Endothelial cell of umbilical vein (primary cell): ENCODE data around the gene APBB2.

ENCODE experiments used
- GATA2 ChIP-seq: IDR thresholded peaks from 2 replicates; pipeline ENCODE4 v1.7.0; 2011; ENCODE audit warnings: low read depth, mild to moderate bottlenecking, moderate library complexity, mixed read lengths, low read length; ENCODE audit not compliant: insufficient read length, insufficient read depth
- JUN ChIP-seq: IDR thresholded peaks from 2 replicates; pipeline ENCODE4 v1.6.1; 2011; ENCODE audit warnings: borderline replicate concordance, low read depth; ENCODE audit not compliant: insufficient read length, insufficient read depth
- MYC ChIP-seq: IDR thresholded peaks from one replicate; pipeline ENCODE4 v1.6.1; 2011; ENCODE audit warnings: mild to moderate bottlenecking, low read depth, low read length
- POLR2A ChIP-seq: IDR thresholded peaks from 2 replicates; pipeline ENCODE4 v1.6.1; 2012; ENCODE audit warnings: low read depth, mild to moderate bottlenecking, control low read depth, low read length
- POLR2AphosphoS5 ChIP-seq: IDR thresholded peaks from 2 replicates; pipeline ENCODE4 v1.6.1; 2012; ENCODE audit warnings: low read depth, mild to moderate bottlenecking, control low read depth, low read length, moderate library complexity; ENCODE audit not compliant: insufficient read depth
- TF ChIP-seq, protein P1 (sequence below), 2 donors: IDR thresholded peaks; 1 replicate in 1 of 2; 2 replicates in 1 of 2; pipeline ENCODE4 v1.5.1; 2011; ENCODE audit warnings: low read length in 2 of 2, mild to moderate bottlenecking in 2 of 2, moderate library complexity in 2 of 2, control low read depth in 1 of 2, inconsistent platforms in 1 of 2, low read depth in 1 of 2; ENCODE audit not compliant: insufficient read depth in 1 of 2; ENCODE audit errors: extremely low read depth in 1 of 2

DNA sequence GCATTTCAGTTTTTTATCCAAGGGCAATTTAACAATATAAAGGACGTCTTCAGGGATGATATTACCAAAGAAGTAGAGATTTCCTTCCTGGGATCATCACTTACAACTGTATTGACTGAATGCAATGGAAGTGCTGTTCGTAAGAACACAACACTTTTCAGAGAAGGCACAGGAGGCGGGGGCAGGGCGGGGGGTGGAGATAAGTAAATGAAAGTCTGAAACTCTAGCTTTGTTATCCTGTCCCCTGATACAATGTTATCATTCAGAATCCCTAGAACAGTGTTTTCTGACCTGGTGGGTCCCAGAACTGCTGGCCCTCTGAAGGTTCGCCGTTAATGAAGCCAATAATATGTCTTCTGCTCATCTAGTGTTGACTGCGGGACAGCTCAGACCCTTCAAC is 340.0 kb downstream of the APBB2 start:
- no peak for TF ChIP-seq JUN
- no peak for TF ChIP-seq POLR2A
- TF ChIP-seq, protein P1, sequence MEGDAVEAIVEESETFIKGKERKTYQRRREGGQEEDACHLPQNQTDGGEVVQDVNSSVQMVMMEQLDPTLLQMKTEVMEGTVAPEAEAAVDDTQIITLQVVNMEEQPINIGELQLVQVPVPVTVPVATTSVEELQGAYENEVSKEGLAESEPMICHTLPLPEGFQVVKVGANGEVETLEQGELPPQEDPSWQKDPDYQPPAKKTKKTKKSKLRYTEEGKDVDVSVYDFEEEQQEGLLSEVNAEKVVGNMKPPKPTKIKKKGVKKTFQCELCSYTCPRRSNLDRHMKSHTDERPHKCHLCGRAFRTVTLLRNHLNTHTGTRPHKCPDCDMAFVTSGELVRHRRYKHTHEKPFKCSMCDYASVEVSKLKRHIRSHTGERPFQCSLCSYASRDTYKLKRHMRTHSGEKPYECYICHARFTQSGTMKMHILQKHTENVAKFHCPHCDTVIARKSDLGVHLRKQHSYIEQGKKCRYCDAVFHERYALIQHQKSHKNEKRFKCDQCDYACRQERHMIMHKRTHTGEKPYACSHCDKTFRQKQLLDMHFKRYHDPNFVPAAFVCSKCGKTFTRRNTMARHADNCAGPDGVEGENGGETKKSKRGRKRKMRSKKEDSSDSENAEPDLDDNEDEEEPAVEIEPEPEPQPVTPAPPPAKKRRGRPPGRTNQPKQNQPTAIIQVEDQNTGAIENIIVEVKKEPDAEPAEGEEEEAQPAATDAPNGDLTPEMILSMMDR (IDR thresholded peaks at IDR 0.05; ENCODE audit: extremely low read depth in 1 of 2, insufficient read depth in 1 of 2, low read depth in 1 of 2, low read length in 2 of 2): no peak
- no peak for TF ChIP-seq GATA2
- TF ChIP-seq POLR2AphosphoS5: no peak
- no peak for TF ChIP-seq MYC
